HG02973 (cell line): Measurements from ENCODE around the gene ZNF169.
"Not testable (repeated sequence)": the region's sequence is repeated elsewhere in the genome, so short reads cannot be mapped to it uniquely, and the experiment has no call there.

ENCODE experiments used
- ATAC-seq: cut with Tn5 transposase; IDR thresholded peaks from one replicate; pipeline ENCODE4 v1.9.1; 2021; ENCODE audit warnings: moderate library complexity; ENCODE audit not compliant: unreplicated experiment

Gene ZNF169

GRCh38 chr9:94341703-94342102 is 82.6 kb downstream of the ZNF169 start:
- ATAC-seq = not testable (repeated sequence)

GRCh38 chr9:94347451-94347850 is 88.4 kb downstream of the ZNF169 start:
- ATAC-seq = not testable (repeated sequence)

- ATAC-seq = not testable (repeated sequence)
Measured at GRCh38 chr9:94348754-94349153, 89.7 kb downstream of the ZNF169 start.
